ENCODE results near the gene NR3C2.

NR3C2 gene

GRCh38 chr4:148078061-148078460 lies 364.2 kb downstream of the NR3C2 start:
- TF ChIP-seq CTCF (conservative IDR thresholded peaks at IDR 0.05; ENCODE audit: control insufficient read depth, insufficient read depth, low read depth, low read length): no peak
- peak; percentile 27 for DNase-seq (ENCODE audit: low read depth)
- H3K4me3 ChIP-seq (ENCODE audit: control insufficient read depth, low read depth, low read length): no peak overlapping the region

GRCh38 chr4:148077581-148077980 lies 364.6 kb downstream of the NR3C2 start:
- TF ChIP-seq CTCF (conservative IDR thresholded peaks at IDR 0.05; ENCODE audit: control insufficient read depth, insufficient read depth, low read depth, low read length): no peak
- H3K4me3 ChIP-seq (ENCODE audit: control insufficient read depth, low read depth, low read length): no peak overlapping the region
- no peak for DNase-seq (ENCODE audit: low read depth)

- no peak overlapping the region for H3K4me3 ChIP-seq (ENCODE audit: control insufficient read depth, low read depth, low read length)
- peak; percentile 44 for DNase-seq (ENCODE audit: low read depth)
- TF ChIP-seq CTCF (conservative IDR thresholded peaks at IDR 0.05; ENCODE audit: control insufficient read depth, insufficient read depth, low read depth, low read length): no peak
These were observed 365.2 kb downstream of the NR3C2 start for GRCh38 chr4:148076964-148077363.

- no peak for DNase-seq (ENCODE audit: low read depth)
- H3K4me3 ChIP-seq (ENCODE audit: control insufficient read depth, low read depth, low read length): no peak overlapping the region
- TF ChIP-seq CTCF (conservative IDR thresholded peaks at IDR 0.05; ENCODE audit: control insufficient read depth, insufficient read depth, low read depth, low read length): no peak
These were observed 366.8 kb downstream of the NR3C2 start for GRCh38 chr4:148075438-148075837.

GRCh38 chr4:148074462-148074861 lies 367.8 kb downstream of the NR3C2 start:
- H3K4me3 ChIP-seq (ENCODE audit: control insufficient read depth, low read depth, low read length): no peak overlapping the region
- DNase-seq (ENCODE audit: low read depth): no peak
- no peak for TF ChIP-seq CTCF (conservative IDR thresholded peaks at IDR 0.05; ENCODE audit: control insufficient read depth, insufficient read depth, low read depth, low read length)

- no peak overlapping the region for H3K4me3 ChIP-seq (ENCODE audit: control insufficient read depth, low read depth, low read length)
- TF ChIP-seq CTCF (conservative IDR thresholded peaks at IDR 0.05; ENCODE audit: control insufficient read depth, insufficient read depth, low read depth, low read length): no peak
- DNase-seq (ENCODE audit: low read depth): no peak
These were observed 368.9 kb downstream of the NR3C2 start for GRCh38 chr4:148073349-148073748.

- DNase-seq (ENCODE audit: low read depth): no peak
- TF ChIP-seq CTCF (conservative IDR thresholded peaks at IDR 0.05; ENCODE audit: control insufficient read depth, insufficient read depth, low read depth, low read length): no peak
- H3K4me3 ChIP-seq (ENCODE audit: control insufficient read depth, low read depth, low read length): no peak overlapping the region
These were observed 369.4 kb downstream of the NR3C2 start for GRCh38 chr4:148072789-148073188.
